Activated CD8-positive, alpha-beta memory T cell treated with anti-CD3 and anti-CD28 coated beads, Interleukin-2, amount 10 ng/mL, durations not matched to agents 7 days and 5 days (primary cell): Measurements from ENCODE around the gene VEGFB. TPM values are rescaled to one million over a fixed set of nuclear protein-coding genes. Genes with fewer than 3 reads are reported as not detected.
"Not testable (repeated sequence)": the region's sequence is repeated elsewhere in the genome, so short reads cannot be mapped to it uniquely, and the experiment has no call there.

Experiments
- ATAC-seq: fragments of 150-1000 bp; cut with Tn5 transposase; one replicate; pipeline ENCODE4 v1.10.0; 2021; ENCODE audit warnings: moderate library complexity
- CTCF ChIA-PET: fragments of 350-600 bp; sonication (Branson Sonifier 250); formaldehyde crosslinking; loops from one replicate; lab custom pipeline; 2021; ENCODE audit warnings: antibody characterized with exemption; lab: Charles Lee
- DNase-seq: peaks from one replicate; pipeline ENCODE4 v3.0.0-alpha.2; 2020
- H3K27ac Mint-ChIP-seq: one replicate; pipeline ENCODE4 v1.8.0; 2021; ENCODE audit warnings: mild to moderate bottlenecking, mixed read lengths
- H3K27me3 Mint-ChIP-seq: one replicate; pipeline ENCODE4 v1.8.0; 2021; ENCODE audit warnings: mixed read lengths
- H3K36me3 Mint-ChIP-seq: one replicate; pipeline ENCODE4 v1.8.0; 2021; ENCODE audit warnings: mild to moderate bottlenecking, mixed read lengths
- H3K4me1 Mint-ChIP-seq: one replicate; pipeline ENCODE4 v1.8.0; 2021; ENCODE audit warnings: mixed read lengths
- H3K4me3 Mint-ChIP-seq: one replicate; pipeline ENCODE4 v1.8.0; 2021; ENCODE audit warnings: mild to moderate bottlenecking, moderate library complexity, mixed read lengths
- H3K9me3 Mint-ChIP-seq: one replicate; pipeline ENCODE4 v1.8.0; 2022; ENCODE audit warnings: low read depth, mixed read lengths
- total RNA-seq, 2 experiments: library from RNA; stranded (reverse); gene quantifications; one replicate each; pipeline ENCODE4 v1.2.3, GENCODE V29; 2021

VEGFB gene
- total RNA-seq, 2 experiments from 2014 or later = 53.4 to 54.8 TPM

GRCh38 chr11:64238999-64239398, 4.6 kb downstream of the VEGFB start:
- peaks cover 3% of the 10 kb centered on the region for H3K36me3 Mint-ChIP-seq
- no peak for DNase-seq
- peaks cover 46% of the 10 kb centered on the region for H3K4me1 Mint-ChIP-seq
- CTCF ChIA-PET = interaction anchor here (1.5 to 5.4 kb wide), 4 partner anchors 12 to 66 kb away, joined by 3 to 37 read pairs (median 12); partner anchors contain the start of genes ESRRA, FERMT3, NUDT22 and PLCB3
- no peaks in the 10 kb centered on the region for H3K27me3 Mint-ChIP-seq
- H3K4me3 Mint-ChIP-seq = no peak overlapping the region
- ATAC-seq = no peak
- no peaks in the 10 kb centered on the region for H3K9me3 Mint-ChIP-seq
- peak overlapping the region; percentile 44 for H3K27ac Mint-ChIP-seq

DNA sequence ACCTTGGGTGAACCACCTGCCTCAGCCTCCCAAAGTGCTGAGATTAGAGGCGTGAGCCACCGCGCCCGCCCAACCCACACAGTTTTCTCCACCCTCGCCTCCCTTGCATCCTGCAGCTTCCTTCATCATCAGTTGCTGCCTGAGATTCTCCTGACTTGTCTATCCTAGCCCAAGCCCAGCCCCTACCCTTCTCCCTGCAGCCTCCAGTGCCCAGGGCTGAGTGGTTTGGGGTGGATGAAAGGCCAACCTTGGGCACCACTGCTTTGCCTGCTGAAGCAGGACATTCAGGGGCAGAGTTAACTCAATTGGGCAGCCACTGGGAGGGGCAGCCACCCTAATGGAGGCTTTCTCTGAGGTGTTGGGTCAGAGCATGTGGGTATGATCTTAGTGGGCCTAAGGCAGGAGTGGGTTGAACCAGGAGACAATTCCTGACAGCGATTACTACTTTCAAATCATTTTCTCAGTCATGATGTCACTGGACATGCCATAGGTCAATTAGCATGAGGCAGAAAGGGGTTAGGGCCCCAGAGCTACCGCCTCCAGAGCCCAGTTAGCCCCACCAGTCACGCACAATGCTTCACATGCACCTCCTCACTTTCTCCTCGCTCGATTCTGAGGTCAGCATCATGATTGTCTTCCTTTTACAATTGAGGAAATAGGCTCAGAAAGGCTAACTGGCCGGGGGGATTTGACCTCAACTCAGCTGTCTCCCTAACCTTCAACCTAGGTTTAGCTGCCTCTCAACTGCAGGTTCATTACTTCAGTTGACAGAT, 5.5 kb downstream of the VEGFB start:
- H3K4me1 Mint-ChIP-seq = peaks cover 50% of the 10 kb centered on the region
- CTCF ChIA-PET = interaction anchor here (1.5 to 5.4 kb wide), 4 partner anchors 11 to 65 kb away, joined by 3 to 37 read pairs (median 12); partner anchors contain the start of genes ESRRA, FERMT3, NUDT22 and PLCB3
- peak overlapping the region; percentile 83 for H3K4me3 Mint-ChIP-seq
- H3K27ac Mint-ChIP-seq = peak overlapping the region; percentile 95
- no peak for ATAC-seq
- no peaks in the 10 kb centered on the region for H3K9me3 Mint-ChIP-seq
- H3K27me3 Mint-ChIP-seq = no peaks in the 10 kb centered on the region
- peaks cover 3% of the 10 kb centered on the region for H3K36me3 Mint-ChIP-seq
- DNase-seq = no peak

GRCh38 chr11:64240435-64241240, 6.3 kb downstream of the VEGFB start, which contains the start of gene FKBP2:
TSS of gene FKBP2 (plus strand) at chr11:64241095. CDS start at chr11:64242388, 1,293 bp downstream.
- ATAC-seq (peak; percentile 75), DNase-seq (peak; percentile 98)
- H3K4me3 Mint-ChIP-seq = peak within 1 kb of the TSS; percentile 83
- peak within 1 kb of the TSS; percentile 95 for H3K27ac Mint-ChIP-seq
- H3K36me3 Mint-ChIP-seq = peaks cover 3% of the 10 kb centered on the region
- CTCF ChIA-PET = interaction anchor here (0.6 to 12.3 kb wide), 16 partner anchors 9 to 1613 kb away, joined by 3 to 146 read pairs (median 6); partner anchors contain the start of genes CATSPERZ, ESRRA, FERMT3 and NUDT22
- H3K9me3 Mint-ChIP-seq = no peaks in the 10 kb centered on the region
- no peaks in the 10 kb centered on the region for H3K27me3 Mint-ChIP-seq
- H3K4me1 Mint-ChIP-seq = peaks cover 47% of the 10 kb centered on the region

DNA sequence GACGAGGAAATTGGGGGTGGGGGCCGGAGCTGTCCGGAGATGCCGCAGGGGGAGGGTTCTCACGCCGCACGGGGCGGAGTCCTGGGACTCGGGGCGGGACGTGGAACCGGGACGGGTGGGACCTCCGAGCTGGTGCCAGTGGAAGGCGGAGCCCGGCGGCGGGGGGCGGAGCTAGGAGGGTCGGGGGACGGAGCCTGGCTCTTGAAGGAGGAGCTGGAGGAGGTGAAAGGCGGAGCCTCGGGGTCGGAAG, 6.8 kb downstream of the VEGFB start:
- no peak for DNase-seq
- CTCF ChIA-PET = interaction anchor here (0.6 to 12.3 kb wide), 14 partner anchors 9 to 1613 kb away, joined by 3 to 146 read pairs (median 6); partner anchors contain the start of genes CATSPERZ, ESRRA, FERMT3 and NUDT22
- Mint-ChIP-seq H3K36me3 (peaks cover 3% of the 10 kb centered on the region), H3K27me3 (no peaks in the 10 kb centered on the region), H3K9me3 (no peaks in the 10 kb centered on the region), H3K4me1 (peaks cover 45% of the 10 kb centered on the region), H3K27ac (peak overlapping the region; percentile 95), H3K4me3 (peak overlapping the region; percentile 83)
- ATAC-seq = peak; percentile 85

DNA sequence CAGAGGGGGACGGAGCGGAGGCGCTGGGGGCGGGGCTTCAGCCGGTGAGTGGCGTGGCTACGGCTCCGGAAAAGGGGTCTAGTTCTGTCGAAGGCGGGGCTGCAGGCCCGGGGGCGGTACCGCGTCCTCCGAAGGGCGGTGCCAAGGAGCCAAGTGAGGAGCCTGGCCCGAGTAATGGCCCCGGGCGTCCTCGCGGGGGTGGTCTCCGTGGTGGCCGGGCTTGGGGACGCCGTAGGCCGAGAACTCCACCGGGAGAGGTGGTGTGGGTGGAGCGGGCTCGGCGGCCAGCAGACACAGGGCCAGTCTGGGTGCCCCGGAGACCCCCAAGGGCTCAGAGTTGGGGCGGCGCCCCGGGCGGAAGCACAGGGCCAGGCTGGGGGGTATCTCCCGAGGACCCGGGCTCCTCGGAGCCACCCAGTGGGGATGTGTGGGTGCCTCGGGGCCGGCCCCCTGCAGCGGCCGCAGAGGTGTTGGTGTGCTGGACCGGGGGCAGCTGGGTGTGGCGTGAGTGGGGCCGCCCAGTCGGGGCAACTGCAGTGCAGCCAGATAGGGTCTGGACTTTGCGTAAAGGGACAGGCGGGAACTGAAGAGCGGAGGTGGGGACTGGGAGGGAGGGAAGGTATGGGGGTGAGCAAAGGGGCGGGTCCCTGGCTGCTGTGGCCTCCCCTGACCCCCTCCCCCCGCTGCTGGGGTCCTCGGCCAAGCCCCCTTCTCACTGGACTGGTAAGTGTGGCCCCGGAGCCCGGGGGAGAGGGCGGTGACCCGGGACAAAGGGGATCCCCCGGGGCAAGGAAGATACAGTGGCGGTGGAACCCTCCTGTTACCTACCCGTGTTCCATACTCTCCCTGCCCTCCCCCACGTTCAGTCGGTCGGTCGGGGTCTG, 7.3 kb downstream of the VEGFB start:
- Mint-ChIP-seq H3K4me1 (peaks cover 45% of the 10 kb centered on the region), H3K9me3 (no peaks in the 10 kb centered on the region), H3K27ac (peak overlapping the region; percentile 95), H3K36me3 (peaks cover 3% of the 10 kb centered on the region), H3K27me3 (no peaks in the 10 kb centered on the region), H3K4me3 (peak overlapping the region; percentile 83)
- ATAC-seq = peak; percentile 7
- peak; percentile 100 for DNase-seq
- CTCF ChIA-PET = interaction anchor here (0.6 to 12.3 kb wide), 17 partner anchors 9 to 1614 kb away, joined by 3 to 146 read pairs (median 6); partner anchors contain the start of genes CATSPERZ, ESRRA, FERMT3 and NUDT22

GRCh38 chr11:64243236-64243854, 9.0 kb downstream of the VEGFB start:
- CTCF ChIA-PET = interaction anchor here (0.9 to 12.3 kb wide), 8 partner anchors 7 to 60 kb away, joined by 3 to 146 read pairs (median 7); partner anchors contain the start of genes CATSPERZ, ESRRA, FERMT3 and NUDT22
- Mint-ChIP-seq H3K27ac (peak overlapping the region; percentile 64), H3K27me3 (no peaks in the 10 kb centered on the region), H3K36me3 (no peaks in the 10 kb centered on the region), H3K4me3 (peak overlapping the region; percentile 30), H3K9me3 (no peaks in the 10 kb centered on the region), H3K4me1 (peaks cover 45% of the 10 kb centered on the region)
- DNase-seq (no peak), ATAC-seq (no peak)

- peaks cover 42% of the 10 kb centered on the region for H3K4me1 Mint-ChIP-seq
- CTCF ChIA-PET = interaction anchor here (0.7 to 12.3 kb wide), 10 partner anchors 12 to 74 kb away, joined by 3 to 146 read pairs (median 5); partner anchors contain the start of genes BAD, CATSPERZ, ESRRA and FERMT3
- no peak for ATAC-seq
These were observed 9.7 kb downstream of the VEGFB start for GRCh38 chr11:64244107-64244506.

GRCh38 chr11:64244966-64245365, 10.6 kb downstream of the VEGFB start:
- DNase-seq (no peak), ATAC-seq (no peak)
- no peaks in the 10 kb centered on the region for H3K27me3 Mint-ChIP-seq
- no peaks in the 10 kb centered on the region for H3K9me3 Mint-ChIP-seq
- no peaks in the 10 kb centered on the region for H3K36me3 Mint-ChIP-seq
- peaks cover 39% of the 10 kb centered on the region for H3K4me1 Mint-ChIP-seq
- H3K27ac Mint-ChIP-seq = peak overlapping the region; percentile 90
- CTCF ChIA-PET = interaction anchor here (1.3 to 12.3 kb wide), 13 partner anchors 14 to 245 kb away, joined by 3 to 146 read pairs (median 8); partner anchors contain the start of genes BAD, CATSPERZ, DNAJC4 and ESRRA
- H3K4me3 Mint-ChIP-seq = peak overlapping the region; percentile 83

More at GRCh38 chr11:64244107-64244506, 9.7 kb downstream of the VEGFB start:
- Mint-ChIP-seq H3K4me3 (no peak overlapping the region), H3K36me3 (no peaks in the 10 kb centered on the region), H3K27me3 (no peaks in the 10 kb centered on the region), H3K27ac (no peak overlapping the region), H3K9me3 (no peaks in the 10 kb centered on the region)
- no peak for DNase-seq

- no peak for ATAC-seq
- no peaks in the 10 kb centered on the region for H3K9me3 Mint-ChIP-seq
- H3K27ac Mint-ChIP-seq = peak overlapping the region; percentile 90
- CTCF ChIA-PET = interaction anchor here (0.9 to 12.3 kb wide), 14 partner anchors 14 to 246 kb away, joined by 3 to 146 read pairs (median 7); partner anchors contain the start of genes BAD, CATSPERZ, DNAJC4 and ESRRA
- no peaks in the 10 kb centered on the region for H3K36me3 Mint-ChIP-seq
- peak overlapping the region; percentile 83 for H3K4me3 Mint-ChIP-seq
- H3K27me3 Mint-ChIP-seq = no peaks in the 10 kb centered on the region
- peaks cover 36% of the 10 kb centered on the region for H3K4me1 Mint-ChIP-seq
- DNase-seq = peak; percentile 66
These were observed 11.0 kb downstream of the VEGFB start for GRCh38 chr11:64245401-64245796.

DNA sequence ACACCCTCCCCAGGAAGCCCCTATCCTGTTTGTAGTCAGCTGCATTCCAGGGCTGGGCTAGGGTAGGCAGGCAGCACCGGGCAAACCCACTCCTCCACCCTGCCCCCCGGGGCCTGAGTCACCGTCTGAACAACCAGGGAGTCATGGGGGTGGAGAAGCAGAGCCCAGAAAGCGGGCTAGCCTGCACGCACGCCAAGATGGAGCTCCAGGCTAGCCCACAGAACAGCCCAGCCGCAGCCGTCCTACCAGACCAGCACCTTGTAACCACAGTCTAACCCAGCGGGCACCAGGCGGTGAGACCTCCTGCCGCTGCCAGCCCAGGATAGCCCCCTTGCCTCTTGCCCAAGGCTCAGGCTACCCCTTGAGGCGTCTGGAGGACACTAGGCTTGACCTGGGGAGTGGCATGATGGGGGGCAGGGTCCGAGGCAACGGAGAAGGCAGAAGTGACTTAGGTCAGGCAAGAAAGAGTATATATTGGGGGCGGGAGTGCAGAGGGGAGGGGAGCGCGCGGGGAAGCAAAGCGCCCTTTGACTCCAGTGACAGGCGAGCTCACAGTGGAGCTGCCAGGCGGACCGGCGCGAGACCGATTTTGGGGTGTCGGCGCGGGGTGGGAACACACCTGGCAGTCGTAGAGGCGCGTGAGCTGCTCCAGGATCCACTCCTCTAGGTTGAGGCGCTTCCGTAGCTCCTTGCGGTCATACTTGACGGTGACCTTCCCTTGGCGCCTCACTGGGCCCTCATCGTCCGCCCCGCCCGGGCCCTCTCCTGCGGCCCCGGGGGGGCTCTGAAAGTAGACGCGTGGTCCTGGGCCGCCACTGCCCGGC, 11.6 kb downstream of the VEGFB start:
- H3K27ac Mint-ChIP-seq = peak overlapping the region; percentile 90
- CTCF ChIA-PET = interaction anchor here (0.9 to 12.3 kb wide), 13 partner anchors 15 to 246 kb away, joined by 3 to 146 read pairs (median 8); partner anchors contain the start of genes BAD, CATSPERZ, DNAJC4 and ESRRA
- H3K4me1 Mint-ChIP-seq = peaks cover 36% of the 10 kb centered on the region
- DNase-seq (peak; percentile 87), ATAC-seq (no peak)
- no peaks in the 10 kb centered on the region for H3K36me3 Mint-ChIP-seq
- peak overlapping the region; percentile 83 for H3K4me3 Mint-ChIP-seq
- no peaks in the 10 kb centered on the region for H3K9me3 Mint-ChIP-seq
- no peaks in the 10 kb centered on the region for H3K27me3 Mint-ChIP-seq

GRCh38 chr11:64246621-64246870, 12.2 kb downstream of the VEGFB start:
- CTCF ChIA-PET = interaction anchor here (1.6 to 12.3 kb wide), 10 partner anchors 15 to 85 kb away, joined by 3 to 146 read pairs (median 12); partner anchors contain the start of genes BAD, CATSPERZ, DNAJC4 and ESRRA
- ATAC-seq = peak; percentile 28
- not testable (repeated sequence) for H3K27me3 Mint-ChIP-seq, H3K36me3 Mint-ChIP-seq, DNase-seq, H3K9me3 Mint-ChIP-seq
- Mint-ChIP-seq H3K4me3 (peak overlapping the region; percentile 79), H3K27ac (peak overlapping the region; percentile 64), H3K4me1 (peaks cover 36% of the 10 kb centered on the region)
